SJSA1 (cell line): ENCODE results near the gene PLAU. TPM values are rescaled to one million over a fixed set of nuclear protein-coding genes. Genes with fewer than 3 reads are reported as not detected.
"Not testable (repeated sequence)": the region's sequence is repeated elsewhere in the genome, so short reads cannot be mapped to it uniquely, and the experiment has no call there.

Experiments
- DNase-seq, 2 experiments: peaks; one replicate each; pipeline ENCODE4 v3.0.0-alpha.2; 2015 to 2020; ENCODE audit warnings: low spot score in 2 of 2, low read depth in 1 of 2
- H3K27ac ChIP-seq: fragments of 250-450 bp; sonication (Bioruptor Pico); 2 replicates; pipeline ENCODE4 v1.5.1; 2020; ENCODE audit warnings: mild to moderate bottlenecking, moderate library complexity
- H3K27me3 ChIP-seq: fragments of 250-450 bp; sonication (Bioruptor Pico); replicated peaks from 2 replicates; pipeline ENCODE4 v1.5.1; 2020; ENCODE audit warnings: mild to moderate bottlenecking, moderate library complexity
- H3K36me3 ChIP-seq: fragments of 250-450 bp; sonication (Bioruptor Pico); 2 replicates; pipeline ENCODE4 v1.5.1; 2020; ENCODE audit warnings: mild to moderate bottlenecking
- H3K4me1 ChIP-seq: fragments of 250-450 bp; sonication (Bioruptor Pico); replicated peaks from 2 replicates; pipeline ENCODE4 v1.6.1; 2021; ENCODE audit warnings: mild to moderate bottlenecking
- H3K4me3 ChIP-seq: fragments of 250-450 bp; sonication (Bioruptor Pico); 2 replicates; pipeline ENCODE4 v1.5.1; 2020; ENCODE audit warnings: mild to moderate bottlenecking
- H3K9me3 ChIP-seq: fragments of 250-450 bp; sonication (Bioruptor Pico); replicated peaks from 2 replicates; pipeline ENCODE4 v1.5.1; 2020; ENCODE audit warnings: mild to moderate bottlenecking
- total RNA-seq: library from RNA; depleted of rRNA; stranded (reverse); fragments of >200 nt; shearing (Covaris generic); gene quantifications from 2 replicates; pipeline ENCODE4 v1.2.3, GENCODE V29; 2014

PLAU gene
- total RNA-seq, 1 experiment from 2014 or later = 4.7 TPM

DNA sequence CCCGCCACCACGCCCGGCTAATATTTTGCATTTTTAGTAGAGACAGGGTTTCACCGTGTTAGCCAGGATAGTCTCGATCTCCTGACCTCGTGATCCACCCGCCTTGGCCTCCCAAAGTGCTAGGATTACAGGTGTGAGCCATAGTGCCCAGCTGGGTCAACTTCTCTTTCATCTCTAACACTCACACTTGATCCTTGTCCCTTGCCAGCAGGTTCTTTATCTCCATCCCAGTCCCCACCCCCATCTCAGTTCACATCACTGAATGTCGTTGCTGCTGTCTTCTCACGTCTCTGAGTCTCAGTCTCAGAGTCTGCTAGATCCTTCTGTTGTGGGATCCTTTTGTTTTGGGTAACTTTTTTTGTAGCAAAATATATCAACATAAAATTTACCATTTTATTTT, 15.6 kb upstream of the PLAU start:
- H3K27ac ChIP-seq, H3K9me3 ChIP-seq, H3K27me3 ChIP-seq, H3K4me3 ChIP-seq, DNase-seq, H3K36me3 ChIP-seq: not testable (repeated sequence)
- peaks cover 74% of the 10 kb centered on the region for H3K4me1 ChIP-seq

DNA sequence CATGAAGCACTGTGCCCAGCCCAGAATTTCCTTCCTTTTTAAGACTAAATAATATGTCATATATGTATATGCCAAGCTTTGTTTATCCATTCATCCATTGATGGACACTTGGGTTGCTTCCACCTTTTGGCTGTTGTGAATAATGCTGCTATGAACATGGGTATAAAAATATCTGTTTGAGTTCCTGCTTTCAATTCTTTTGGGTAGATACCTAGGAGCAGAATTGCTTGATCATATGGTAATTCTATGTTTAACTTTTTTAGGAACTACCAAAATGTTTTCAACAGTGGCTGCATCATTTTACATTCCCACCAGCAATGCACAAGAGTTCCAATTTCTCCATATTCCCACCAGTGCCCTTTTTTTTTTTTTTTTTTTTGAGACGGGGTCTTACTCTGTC, 13.2 kb upstream of the PLAU start:
- Histone ChIP-seq H3K27ac (no peak overlapping the region), H3K9me3 (no peaks in the 10 kb centered on the region), H3K4me1 (peaks cover 61% of the 10 kb centered on the region), H3K27me3 (no peaks in the 10 kb centered on the region), H3K4me3 (no peak overlapping the region), H3K36me3 (no peaks in the 10 kb centered on the region)
- DNase-seq = no peak

DNA sequence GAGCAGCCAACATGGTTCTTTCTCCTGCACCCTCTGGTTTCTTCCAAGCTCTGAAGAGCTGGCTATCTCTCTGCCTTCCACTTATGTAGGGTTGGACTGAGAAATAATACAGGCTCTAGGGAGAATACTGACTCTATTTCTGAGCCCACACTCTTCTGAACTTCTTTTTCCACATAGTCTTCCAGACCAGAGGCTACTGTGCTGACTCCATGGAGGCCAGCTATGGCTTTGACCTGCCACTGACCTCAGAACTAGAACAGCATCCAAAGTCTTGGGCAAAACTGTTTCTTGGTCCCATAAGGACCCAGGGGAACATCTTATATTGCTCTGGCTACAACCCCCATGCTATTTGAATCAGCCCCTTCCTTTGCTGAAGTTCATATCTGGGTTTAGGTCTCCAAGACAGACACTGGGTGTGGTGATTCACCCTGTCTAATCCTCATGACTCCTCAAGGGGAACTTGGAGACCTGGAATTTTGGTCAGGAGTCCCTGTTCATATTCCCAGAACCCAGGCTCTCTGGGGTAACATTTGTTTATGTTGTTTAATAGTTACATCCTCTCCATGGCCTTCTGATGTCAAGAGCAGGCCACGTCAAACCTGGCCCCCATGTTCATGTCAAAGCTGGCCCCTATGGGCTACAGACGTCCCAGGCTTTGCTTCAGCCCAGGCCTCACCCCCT, 12.1 kb upstream of the PLAU start:
- Histone ChIP-seq H3K27me3 (no peaks in the 10 kb centered on the region), H3K4me3 (no peak overlapping the region), H3K27ac (peak overlapping the region; percentile 41), H3K36me3 (no peaks in the 10 kb centered on the region), H3K9me3 (no peaks in the 10 kb centered on the region), H3K4me1 (peaks cover 50% of the 10 kb centered on the region)
- no peak for DNase-seq

DNA sequence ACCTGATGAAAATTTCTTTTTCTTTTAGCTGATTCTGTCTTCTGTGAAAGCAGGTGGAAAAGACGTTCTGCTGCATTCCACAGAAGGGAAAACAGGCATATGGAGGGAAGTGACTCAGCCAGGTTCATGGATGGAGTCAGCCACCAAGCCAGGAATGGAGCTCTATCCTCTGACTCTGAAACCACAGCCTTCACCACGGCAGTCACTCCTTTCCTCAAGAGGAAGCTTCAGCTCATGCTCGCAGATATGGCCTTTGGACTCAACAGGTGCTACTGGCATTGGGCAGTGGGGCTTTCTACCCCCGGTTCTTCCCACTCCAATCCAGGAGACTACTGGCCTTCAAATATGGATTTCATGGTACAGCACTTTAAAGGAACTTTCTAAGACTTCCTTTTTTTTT, 11.5 kb upstream of the PLAU start:
- peak; percentile 64 to 78 for DNase-seq
- no peaks in the 10 kb centered on the region for H3K9me3 ChIP-seq
- H3K36me3 ChIP-seq = no peaks in the 10 kb centered on the region
- H3K27me3 ChIP-seq = no peaks in the 10 kb centered on the region
- peaks cover 45% of the 10 kb centered on the region for H3K4me1 ChIP-seq
- no peak overlapping the region for H3K4me3 ChIP-seq
- H3K27ac ChIP-seq = peak overlapping the region; percentile 41

DNA sequence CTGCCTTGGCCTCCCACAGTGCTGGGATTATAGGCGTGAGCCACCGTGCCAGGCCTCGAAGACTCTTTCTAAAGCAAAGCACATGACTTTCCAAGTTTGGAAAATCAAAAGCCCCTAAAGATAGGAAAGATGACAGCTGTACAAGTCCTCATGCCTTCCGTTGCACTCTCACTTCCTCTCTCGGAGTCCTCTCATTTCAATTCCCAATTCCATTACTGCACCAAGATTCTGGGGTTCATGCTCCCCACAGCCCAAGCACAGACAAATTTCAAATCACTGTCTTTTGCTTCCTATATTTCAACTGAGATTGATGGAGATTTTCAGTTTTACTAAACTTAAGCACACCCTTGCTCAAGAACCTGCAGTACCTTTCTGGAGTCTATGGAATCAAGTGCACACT, 10.9 kb upstream of the PLAU start:
- Histone ChIP-seq H3K4me3 (no peak overlapping the region), H3K27ac (no peak overlapping the region), H3K36me3 (no peaks in the 10 kb centered on the region)

DNA sequence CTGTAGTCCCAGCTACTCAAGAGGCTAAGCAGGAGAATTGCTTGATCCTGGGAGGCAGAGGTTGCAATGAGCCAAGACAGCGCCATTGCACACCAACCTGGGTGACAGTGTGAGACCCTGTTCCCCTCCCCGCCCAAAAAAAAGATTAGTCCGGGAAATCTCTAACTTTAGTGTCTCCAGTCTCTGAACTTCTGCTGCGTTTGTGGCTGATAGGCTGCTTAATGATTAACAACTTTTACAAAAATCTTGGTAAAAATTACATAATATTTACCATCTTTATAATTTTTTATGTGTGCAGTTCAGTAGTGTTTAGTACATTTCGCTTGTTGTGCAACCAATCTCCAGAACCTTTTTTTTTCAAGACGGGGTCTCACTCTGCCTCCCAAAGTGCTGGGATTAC, 9.7 kb upstream of the PLAU start:
- DNase-seq = no peak
- H3K27ac ChIP-seq = no peak overlapping the region
- no peaks in the 10 kb centered on the region for H3K27me3 ChIP-seq
- peaks cover 45% of the 10 kb centered on the region for H3K4me1 ChIP-seq
- H3K4me3 ChIP-seq = no peak overlapping the region
- no peaks in the 10 kb centered on the region for H3K9me3 ChIP-seq
- no peaks in the 10 kb centered on the region for H3K36me3 ChIP-seq

More for the DNA sequence above, 10.9 kb upstream of the PLAU start:
- DNase-seq = no peak
- H3K9me3 ChIP-seq = no peaks in the 10 kb centered on the region
- peaks cover 38% of the 10 kb centered on the region for H3K4me1 ChIP-seq
- no peaks in the 10 kb centered on the region for H3K27me3 ChIP-seq

DNA sequence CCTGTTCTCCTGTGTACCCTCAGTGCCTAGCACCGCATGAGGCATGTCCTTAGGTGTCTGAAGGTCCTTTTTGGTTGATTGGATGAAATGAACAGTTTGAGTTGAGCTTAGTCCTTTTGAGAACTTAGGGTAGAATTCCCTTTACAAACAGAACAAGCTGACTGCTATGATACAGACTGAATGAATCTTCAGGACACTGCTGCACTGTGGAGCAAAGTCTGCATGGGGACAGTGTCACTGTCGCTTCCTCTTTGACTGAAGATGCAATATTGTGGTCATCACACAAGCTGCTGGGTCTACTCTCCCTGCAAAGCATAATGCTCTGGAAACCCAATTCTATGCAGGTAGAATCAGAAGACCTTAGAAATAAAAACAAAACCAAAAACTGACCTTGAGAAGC, 8.6 kb upstream of the PLAU start:
- no peak overlapping the region for H3K27ac ChIP-seq
- H3K36me3 ChIP-seq = no peaks in the 10 kb centered on the region
- H3K4me1 ChIP-seq = peaks cover 56% of the 10 kb centered on the region
- no peaks in the 10 kb centered on the region for H3K27me3 ChIP-seq
- H3K9me3 ChIP-seq = no peaks in the 10 kb centered on the region
- H3K4me3 ChIP-seq = no peak overlapping the region
- DNase-seq = no peak

DNA sequence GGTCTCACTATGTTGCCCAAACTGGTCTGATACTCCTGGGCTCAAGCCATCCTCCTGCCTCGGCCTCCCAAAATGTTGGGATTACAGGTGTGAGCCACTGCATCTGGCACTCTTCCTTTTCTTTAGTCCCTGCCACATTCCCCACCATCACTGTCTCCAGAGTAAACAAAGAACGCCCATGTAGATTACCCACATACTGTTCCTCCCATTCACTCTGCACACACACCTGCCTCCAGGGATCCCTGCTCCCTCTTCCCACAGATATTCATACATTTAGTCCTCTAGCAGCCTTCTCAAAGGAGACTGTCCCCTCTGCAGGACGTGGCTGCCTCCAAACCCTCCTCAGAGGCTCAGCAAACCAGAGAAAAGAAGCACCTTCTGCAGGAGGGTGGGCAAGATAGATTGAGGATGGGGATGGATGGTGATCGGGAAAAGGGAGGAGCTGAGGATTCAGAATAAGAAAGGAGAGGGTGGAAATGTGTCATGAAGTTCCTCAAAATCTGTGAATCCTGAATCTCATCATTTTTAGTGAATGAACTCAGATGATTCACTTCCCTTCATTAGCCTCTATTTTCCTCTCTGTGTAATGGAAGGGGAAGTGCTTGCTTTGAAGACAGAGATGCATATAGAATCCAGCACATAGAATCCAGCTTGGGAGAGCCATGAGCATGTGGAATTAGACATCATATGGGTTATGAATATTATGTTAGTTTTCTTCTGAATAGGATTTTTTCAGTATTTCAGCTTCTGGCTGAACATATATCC, 5.5 kb upstream of the PLAU start:
- no peaks in the 10 kb centered on the region for H3K36me3 ChIP-seq
- peaks cover 60% of the 10 kb centered on the region for H3K4me1 ChIP-seq
- H3K9me3 ChIP-seq = no peaks in the 10 kb centered on the region
- no peak for DNase-seq
- H3K27me3 ChIP-seq = no peaks in the 10 kb centered on the region
- H3K4me3 ChIP-seq = no peak overlapping the region
- H3K27ac ChIP-seq = peak overlapping the region; percentile 87

DNA sequence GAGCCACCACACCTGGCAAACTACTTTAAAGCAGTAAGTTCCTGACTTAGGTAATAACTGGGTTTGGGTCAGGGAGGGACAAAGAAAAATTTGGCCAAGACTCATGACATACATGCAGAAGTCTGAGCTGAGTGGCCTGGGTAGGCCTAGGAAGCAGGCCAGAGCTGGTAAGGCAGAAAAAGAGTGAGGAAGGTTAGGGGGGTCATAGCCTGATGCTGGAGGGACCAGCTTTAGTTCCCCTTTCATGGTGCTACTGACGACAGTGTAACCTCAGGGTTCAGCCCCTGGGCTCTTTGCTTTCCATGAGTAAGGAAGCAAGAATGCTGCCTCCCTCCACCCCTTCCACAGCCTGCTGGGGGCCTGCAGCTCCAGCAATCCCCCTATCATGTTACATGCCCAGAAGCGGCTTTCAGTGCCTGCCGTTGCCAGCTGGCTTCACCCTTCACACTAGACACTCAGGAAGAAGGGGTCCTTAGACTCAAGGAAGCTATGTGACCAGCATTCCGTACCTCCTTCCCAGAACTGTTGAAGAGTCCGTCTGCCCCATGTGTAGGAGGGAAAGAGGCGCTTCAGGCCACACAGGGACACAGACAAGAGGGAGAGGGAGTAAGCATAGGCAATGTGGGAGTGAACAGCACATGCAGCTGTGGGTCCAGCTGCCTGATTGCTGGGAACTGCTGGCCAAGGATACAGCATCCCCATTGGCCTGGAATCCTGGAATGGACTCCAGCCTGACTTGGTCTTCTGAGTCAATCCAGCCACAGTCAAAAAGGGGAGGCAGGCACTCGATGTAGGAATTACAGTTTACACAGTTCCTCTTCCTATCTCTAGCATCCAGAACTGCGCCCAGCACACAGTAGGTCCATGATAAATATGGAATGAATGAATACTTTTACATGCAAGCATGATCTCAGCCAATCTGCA, 4.1 kb upstream of the PLAU start:
- DNase-seq = peak; percentile 97 to 99
- Histone ChIP-seq H3K36me3 (no peaks in the 10 kb centered on the region), H3K4me3 (no peak overlapping the region), H3K4me1 (peaks cover 72% of the 10 kb centered on the region), H3K27me3 (no peaks in the 10 kb centered on the region), H3K27ac (peak overlapping the region; percentile 87), H3K9me3 (no peaks in the 10 kb centered on the region)

DNA sequence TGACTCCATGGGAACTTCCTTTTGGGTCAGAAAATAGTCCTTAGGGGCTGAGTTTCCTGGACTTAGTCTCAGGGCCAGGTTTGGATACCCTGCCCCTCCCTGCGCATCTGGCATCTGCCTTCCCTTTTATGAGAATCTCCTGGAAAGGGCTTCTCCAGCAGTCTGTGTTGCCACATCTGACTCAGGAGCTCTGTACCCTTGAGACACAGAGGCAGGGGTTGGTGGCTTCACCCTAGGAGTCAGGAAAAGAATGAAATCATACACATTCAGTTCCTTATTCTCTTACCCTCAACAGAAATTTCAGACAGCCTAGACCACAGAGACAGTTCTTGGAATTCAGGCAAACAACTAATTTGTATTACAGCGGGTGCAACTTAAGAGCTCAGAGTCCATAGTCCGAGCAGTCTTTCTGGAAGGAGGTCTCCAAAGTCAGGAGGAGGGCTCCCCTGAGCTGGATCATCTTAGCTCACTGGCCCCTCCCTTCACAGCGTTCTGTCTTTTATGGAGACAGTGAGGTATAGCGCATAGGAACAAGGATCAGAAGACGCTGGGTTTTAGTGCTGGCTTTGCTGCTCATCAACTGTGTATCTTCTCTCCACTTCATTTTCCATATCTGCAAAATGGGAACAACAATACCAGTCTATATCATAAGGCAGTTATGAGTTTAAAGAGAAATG, 3.0 kb upstream of the PLAU start:
- Histone ChIP-seq H3K4me3 (no peak overlapping the region), H3K4me1 (peaks cover 63% of the 10 kb centered on the region), H3K27ac (peak overlapping the region; percentile 87), H3K36me3 (no peaks in the 10 kb centered on the region), H3K9me3 (no peaks in the 10 kb centered on the region), H3K27me3 (no peaks in the 10 kb centered on the region)
- DNase-seq = peak; percentile 76 to 87

DNA sequence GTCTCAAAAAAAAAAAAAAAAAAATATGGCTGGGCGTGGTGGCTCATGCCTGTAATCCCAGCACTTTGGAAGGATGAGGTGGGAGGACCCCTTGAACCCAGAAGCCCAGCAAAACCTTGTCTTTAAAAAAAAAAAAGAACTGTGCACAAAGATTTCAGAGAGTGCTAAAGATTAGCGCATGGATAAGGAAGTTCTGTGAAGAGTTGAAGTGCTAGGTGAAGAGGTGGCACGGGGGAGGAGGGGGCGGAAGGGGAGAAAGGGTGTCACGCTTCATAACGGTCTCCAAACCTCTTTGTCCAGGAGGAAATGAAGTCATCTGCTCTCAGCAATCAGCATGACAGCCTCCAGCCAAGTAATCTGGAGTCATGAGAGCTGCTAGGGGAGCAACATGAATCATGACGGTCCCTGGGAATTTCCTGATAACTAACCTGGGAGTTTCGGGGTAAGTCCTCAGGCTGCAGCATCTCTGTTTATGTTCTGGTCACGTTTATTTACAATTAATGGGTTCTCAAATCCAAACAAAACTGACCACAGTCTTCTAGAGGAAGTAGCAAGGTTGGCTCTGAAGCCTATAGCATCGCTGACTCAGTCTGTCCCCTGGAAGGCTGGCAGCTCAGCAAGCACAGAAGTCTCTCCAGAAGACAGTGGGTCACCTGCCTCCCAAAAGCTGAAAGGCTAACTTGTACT, 1.9 kb upstream of the PLAU start:
- Histone ChIP-seq H3K9me3 (no peaks in the 10 kb centered on the region), H3K27ac (peak overlapping the region; percentile 87), H3K4me1 (peaks cover 63% of the 10 kb centered on the region), H3K27me3 (no peaks in the 10 kb centered on the region), H3K36me3 (no peaks in the 10 kb centered on the region), H3K4me3 (no peak overlapping the region)
- peak; percentile 96 to 98 for DNase-seq

DNA sequence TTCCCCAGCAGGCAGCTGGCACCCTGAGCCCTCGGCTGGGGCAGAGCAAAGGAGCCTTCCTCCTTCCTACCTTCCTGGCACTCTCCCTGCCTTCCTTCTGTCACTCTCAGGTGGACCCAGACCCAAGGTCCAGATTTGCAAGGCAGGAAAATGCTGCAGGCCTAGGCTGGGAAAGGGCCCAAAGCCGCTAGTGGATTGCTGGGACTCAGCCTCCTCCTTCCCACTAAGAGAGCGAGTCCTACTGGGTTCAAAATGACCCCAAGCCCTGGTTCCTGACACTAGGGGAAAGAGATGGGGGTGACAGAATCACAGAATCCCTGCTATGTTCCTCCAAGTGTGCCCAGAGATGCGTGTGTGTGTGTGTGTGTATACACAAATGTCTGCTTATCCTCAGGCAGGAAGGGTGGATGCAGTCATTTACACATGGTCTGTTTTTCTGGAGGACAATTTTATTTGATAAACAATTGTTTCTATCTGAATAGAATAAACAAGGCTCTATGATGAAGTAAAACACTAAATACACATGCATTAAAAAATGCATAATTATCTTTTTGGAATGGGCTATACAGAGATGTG, 1.3 kb upstream of the PLAU start:
- H3K27ac ChIP-seq = peak overlapping the region; percentile 87
- no peak overlapping the region for H3K4me3 ChIP-seq
- no peak for DNase-seq
- no peaks in the 10 kb centered on the region for H3K36me3 ChIP-seq
- H3K4me1 ChIP-seq = peaks cover 63% of the 10 kb centered on the region
- no peaks in the 10 kb centered on the region for H3K27me3 ChIP-seq
- no peaks in the 10 kb centered on the region for H3K9me3 ChIP-seq

DNA sequence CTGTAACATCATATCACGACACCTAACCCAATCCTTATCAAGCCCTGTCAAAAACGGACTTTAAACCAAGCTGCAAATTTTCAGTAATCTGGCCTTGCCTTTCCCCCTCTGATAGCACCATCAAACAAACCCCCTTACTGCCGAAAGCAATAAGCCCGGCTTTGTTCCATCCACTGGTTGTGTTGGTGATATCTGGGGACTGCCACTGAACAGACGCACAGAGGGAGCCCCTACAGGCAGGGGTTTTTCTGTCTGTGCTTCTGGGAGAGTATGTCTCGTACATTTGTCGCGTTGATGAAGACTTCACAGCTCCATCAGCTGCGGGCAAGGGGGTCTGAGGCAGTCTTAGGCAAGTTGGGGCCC, 550 bp upstream of the PLAU start:
- no peak for DNase-seq

More for the DNA sequence above, 550 bp upstream of the PLAU start:
- Histone ChIP-seq H3K9me3 (no peaks in the 10 kb centered on the region), H3K36me3 (no peaks in the 10 kb centered on the region), H3K4me3 (no peak overlapping the region), H3K4me1 (peaks cover 61% of the 10 kb centered on the region), H3K27me3 (no peaks in the 10 kb centered on the region), H3K27ac (no peak overlapping the region)
